HepG2 (cell line): ENCODE results near the gene LAMA5. TPM values are rescaled to one million over a fixed set of nuclear protein-coding genes. Genes with fewer than 3 reads are reported as not detected.

Experiments used
- ATAD3A ChIP-seq: sonication (generic); formaldehyde crosslinking; IDR thresholded peaks from 2 replicates; pipeline ENCODE4 v1.4.0; 2020; ENCODE audit warnings: missing genetic modification reagents
- FIP1L1 ChIP-seq: fragments of 200-400 bp; formaldehyde crosslinking; IDR thresholded peaks from 2 replicates; pipeline ENCODE4 v1.6.1; 2018; ENCODE audit warnings: low read depth, mild to moderate bottlenecking, low read length, moderate library complexity, borderline replicate concordance; ENCODE audit not compliant: insufficient read depth
- FLYWCH1 ChIP-seq: sonication (generic); formaldehyde crosslinking; IDR thresholded peaks from 2 replicates; pipeline ENCODE4 v1.8.1; 2023; ENCODE audit warnings: mild to moderate bottlenecking, missing genetic modification reagents
- HNRNPK ChIP-seq: fragments of 200-400 bp; formaldehyde crosslinking; IDR thresholded peaks from 2 replicates; pipeline ENCODE4 v1.6.1; 2018; ENCODE audit warnings: low read length, low read depth, moderate library complexity, mild to moderate bottlenecking; ENCODE audit not compliant: poor library complexity, severe bottlenecking
- HNRNPL ChIP-seq: fragments of 200-400 bp; formaldehyde crosslinking; IDR thresholded peaks from 2 replicates; pipeline ENCODE4 v1.6.1; 2017; ENCODE audit warnings: mild to moderate bottlenecking, low read depth, low read length
- KAT2B ChIP-seq: fragments of 150-350 bp; IDR thresholded peaks from 2 replicates; pipeline ENCODE4 v1.6.1; 2014; ENCODE audit warnings: low read depth, low read length, borderline replicate concordance
- MIER3 ChIP-seq: IDR thresholded peaks from 2 replicates; pipeline ENCODE4 v1.6.1; 2016; ENCODE audit warnings: missing compliant biosample characterization, borderline replicate concordance
- NFE2L2 ChIP-seq: fragments of 150-350 bp; IDR thresholded peaks from 2 replicates; pipeline ENCODE4 v1.6.1; 2014; ENCODE audit warnings: low read length
- NFKBIZ ChIP-seq: IDR thresholded peaks from 2 replicates; pipeline ENCODE4 v1.6.1; 2018; ENCODE audit warnings: missing genetic modification reagents, missing compliant biosample characterization
- POLR2AphosphoS2 ChIP-seq: IDR thresholded peaks from 2 replicates; pipeline ENCODE4 v1.6.1; 2011; ENCODE audit warnings: low read depth, low read length, improper control_type of control experiment
- RCOR2 ChIP-seq: IDR thresholded peaks from 2 replicates; pipeline ENCODE4 v1.6.1; 2016; ENCODE audit warnings: missing biosample characterization, missing genetic modification reagents
- SIX1 ChIP-seq: sonication (generic); formaldehyde crosslinking; IDR thresholded peaks from 2 replicates; pipeline ENCODE4 v1.4.0; 2020; ENCODE audit warnings: missing genetic modification reagents, borderline replicate concordance
- SMARCE1 ChIP-seq: fragments of 450-650 bp; IDR thresholded peaks from 2 replicates; pipeline ENCODE4 v1.6.1; 2017; ENCODE audit warnings: borderline replicate concordance
- SOX5 ChIP-seq: IDR thresholded peaks from 2 replicates; pipeline ENCODE4 v1.6.1; 2016; ENCODE audit warnings: borderline replicate concordance
- TRIM24 ChIP-seq: sonication (generic); formaldehyde crosslinking; IDR thresholded peaks from 2 replicates; pipeline ENCODE4 v1.8.0; 2022; ENCODE audit warnings: mild to moderate bottlenecking, missing genetic modification reagents
- YEATS4 ChIP-seq: sonication (generic); formaldehyde crosslinking; IDR thresholded peaks from 2 replicates; pipeline ENCODE4 v1.4.0; 2020; ENCODE audit warnings: missing genetic modification reagents, borderline replicate concordance
- ZFP41 ChIP-seq: sonication (generic); formaldehyde crosslinking; IDR thresholded peaks from 2 replicates; pipeline ENCODE4 v1.4.0; 2020; ENCODE audit warnings: mild to moderate bottlenecking, missing genetic modification reagents, borderline replicate concordance
- ZNF260 ChIP-seq: sonication (generic); formaldehyde crosslinking; IDR thresholded peaks from 2 replicates; pipeline ENCODE4 v1.4.0; 2020; ENCODE audit warnings: missing genetic modification reagents, low read depth, mild to moderate bottlenecking, borderline replicate concordance
- ZNF317 ChIP-seq: sonication (generic); formaldehyde crosslinking; IDR thresholded peaks from 2 replicates; pipeline ENCODE4 v1.5.0; 2020; ENCODE audit warnings: mild to moderate bottlenecking, missing genetic modification reagents
- ZNF331 ChIP-seq: sonication (generic); formaldehyde crosslinking; IDR thresholded peaks from 2 replicates; pipeline ENCODE4 v1.4.0; 2020; ENCODE audit warnings: missing genetic modification reagents
- ZNF34 ChIP-seq: sonication (generic); formaldehyde crosslinking; IDR thresholded peaks from 2 replicates; pipeline ENCODE4 v1.4.0; 2020; ENCODE audit warnings: mild to moderate bottlenecking, missing genetic modification reagents, borderline replicate concordance
- ZNF430 ChIP-seq: sonication (generic); formaldehyde crosslinking; IDR thresholded peaks from 2 replicates; pipeline ENCODE4 v1.9.0; 2021; ENCODE audit warnings: mild to moderate bottlenecking, missing genetic modification reagents
- ZNF556 ChIP-seq: sonication (generic); formaldehyde crosslinking; IDR thresholded peaks from 2 replicates; pipeline ENCODE4 v1.4.0; 2020; ENCODE audit warnings: mild to moderate bottlenecking, missing genetic modification reagents, borderline replicate concordance
- ZNF704 ChIP-seq: sonication (generic); formaldehyde crosslinking; IDR thresholded peaks from 2 replicates; pipeline ENCODE4 v1.8.1; 2023; ENCODE audit warnings: mild to moderate bottlenecking, inconsistent platforms, moderate library complexity, missing genetic modification reagents, borderline replicate concordance
- polyA plus RNA-seq, 8 experiments: library from polyadenylated mRNA; depleted of rRNA in 3 of 8; stranded (reverse) in 7 of 8; unstranded in 1 of 8; fragments of >200 nt; fragmentation: Illumina TruSeq in 4 of 8; extraction: Trizol in 4 of 8; gene quantifications; 2 replicates each; pipeline versions ENCODE4 v1.2.1 to v1.2.3, GENCODE V29; 2011 to 2016; ENCODE audit warnings: low read depth in 4 of 8, missing spikeins in 1 of 8, mixed read lengths in 1 of 8; ENCODE audit not compliant: insufficient read depth in 1 of 8
- total RNA-seq, 5 experiments: library from RNA; depleted of rRNA; stranded (reverse); fragments of >200 nt; fragmentation: Illumina TruSeq; extraction: Trizol; gene quantifications; 2 replicates each; pipeline ENCODE4 v1.2.3, GENCODE V29; 2016; ENCODE audit warnings: low read depth in 1 of 5
- TF ChIP-seq, protein P1 (sequence below): sonication (generic); formaldehyde crosslinking; IDR thresholded peaks from 2 replicates; pipeline ENCODE4 v1.4.0; 2020; ENCODE audit warnings: missing genetic modification reagents; ENCODE audit errors: not compliant biosample characterization
- TF ChIP-seq, protein P2 (sequence below): sonication (generic); formaldehyde crosslinking; IDR thresholded peaks from 2 replicates; pipeline ENCODE4 v1.4.0; 2020; ENCODE audit warnings: mild to moderate bottlenecking, missing genetic modification reagents
- TF ChIP-seq, protein P3 (sequence below): sonication (generic); formaldehyde crosslinking; IDR thresholded peaks from 2 replicates; pipeline ENCODE4 v1.5.0; 2020; ENCODE audit warnings: missing genetic modification reagents, mild to moderate bottlenecking, borderline replicate concordance
- TF ChIP-seq, protein P4 (sequence below): sonication (generic); formaldehyde crosslinking; IDR thresholded peaks from 2 replicates; pipeline ENCODE4 v1.5.1; 2020; ENCODE audit warnings: missing genetic modification reagents, mild to moderate bottlenecking, borderline replicate concordance

The LAMA5 gene
- total and polyA plus RNA-seq, 2 of the 13 experiments (the other 11 are each of a cell fraction or from before 2014, with no cell fraction given) = 21.0 to 44.7 TPM

- TF ChIP-seq POLR2AphosphoS2 (no peak), ZNF331 (CRISPR knock-in tag) (no peak), HNRNPK (peak; percentile 100), FIP1L1 (no peak), YEATS4 (CRISPR knock-in tag) (no peak), ATAD3A (CRISPR knock-in tag) (no peak), ZNF556 (CRISPR knock-in tag) (no peak), ZNF704 (CRISPR knock-in tag) (no peak), NFKBIZ (no peak), MIER3 (CRISPR knock-in tag) (no peak), RCOR2 (no peak), SMARCE1 (no peak), SIX1 (CRISPR knock-in tag) (no peak), ZNF430 (CRISPR knock-in tag) (no peak), SOX5 (CRISPR knock-in tag) (0 out of 2 replicates have a peak, but pooled peaks have one; percentile 23), ZNF317 (CRISPR knock-in tag) (no peak), NFE2L2 (no peak), ZNF260 (CRISPR knock-in tag) (no peak), FLYWCH1 (CRISPR knock-in tag) (no peak), KAT2B (no peak), TRIM24 (CRISPR knock-in tag) (no peak), ZNF34 (no peak), ZFP41 (no peak), HNRNPL (no peak)
- TF ChIP-seq, protein P1, sequence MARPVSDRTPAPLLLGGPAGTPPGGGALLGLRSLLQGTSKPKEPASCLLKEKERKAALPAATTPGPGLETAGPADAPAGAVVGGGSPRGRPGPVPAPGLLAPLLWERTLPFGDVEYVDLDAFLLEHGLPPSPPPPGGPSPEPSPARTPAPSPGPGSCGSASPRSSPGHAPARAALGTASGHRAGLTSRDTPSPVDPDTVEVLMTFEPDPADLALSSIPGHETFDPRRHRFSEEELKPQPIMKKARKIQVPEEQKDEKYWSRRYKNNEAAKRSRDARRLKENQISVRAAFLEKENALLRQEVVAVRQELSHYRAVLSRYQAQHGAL (CRISPR knock-in tag) = peak; percentile 9
- TF ChIP-seq, protein P2, sequence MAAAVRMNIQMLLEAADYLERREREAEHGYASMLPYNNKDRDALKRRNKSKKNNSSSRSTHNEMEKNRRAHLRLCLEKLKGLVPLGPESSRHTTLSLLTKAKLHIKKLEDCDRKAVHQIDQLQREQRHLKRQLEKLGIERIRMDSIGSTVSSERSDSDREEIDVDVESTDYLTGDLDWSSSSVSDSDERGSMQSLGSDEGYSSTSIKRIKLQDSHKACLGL (CRISPR knock-in tag) = no peak; the same call in 1 of the 2 replicates
- TF ChIP-seq, protein P3, sequence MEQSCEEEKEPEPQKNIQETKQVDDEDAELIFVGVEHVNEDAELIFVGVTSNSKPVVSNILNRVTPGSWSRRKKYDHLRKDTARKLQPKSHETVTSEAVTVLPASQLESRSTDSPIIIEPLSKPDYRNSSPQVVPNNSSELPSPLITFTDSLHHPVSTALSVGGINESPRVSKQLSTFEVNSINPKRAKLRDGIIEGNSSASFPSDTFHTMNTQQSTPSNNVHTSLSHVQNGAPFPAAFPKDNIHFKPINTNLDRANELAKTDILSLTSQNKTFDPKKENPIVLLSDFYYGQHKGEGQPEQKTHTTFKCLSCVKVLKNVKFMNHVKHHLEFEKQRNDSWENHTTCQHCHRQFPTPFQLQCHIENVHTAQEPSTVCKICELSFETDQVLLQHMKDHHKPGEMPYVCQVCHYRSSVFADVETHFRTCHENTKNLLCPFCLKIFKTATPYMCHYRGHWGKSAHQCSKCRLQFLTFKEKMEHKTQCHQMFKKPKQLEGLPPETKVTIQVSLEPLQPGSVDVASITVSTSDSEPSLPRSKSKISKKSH (CRISPR knock-in tag) = no peak
- TF ChIP-seq, protein P4, sequence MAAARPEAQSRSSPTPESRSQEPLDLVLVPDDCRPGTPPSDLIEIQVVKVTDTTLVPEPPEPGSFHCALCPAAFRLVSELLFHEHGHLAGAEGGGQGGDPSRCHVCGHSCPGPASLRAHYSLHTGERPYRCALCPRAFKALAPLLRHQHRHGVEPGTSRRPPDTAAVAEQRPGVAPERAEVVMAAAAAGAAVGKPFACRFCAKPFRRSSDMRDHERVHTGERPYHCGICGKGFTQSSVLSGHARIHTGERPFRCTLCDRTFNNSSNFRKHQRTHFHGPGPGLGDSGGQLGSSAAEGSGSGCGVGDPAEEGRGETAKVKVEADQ = peak; percentile 62; the same call in 1 of the 2 replicates
These were observed at the start of gene LAMA5 (continued) for GRCh38 chr20:62367136-62367632.
